AG20443 (cell line): ENCODE data around the gene MYO19.
"Not testable (repeated sequence)": the region's sequence is repeated elsewhere in the genome, so short reads cannot be mapped to it uniquely, and the experiment has no call there.

Experiments used
- DNase-seq: peaks from one replicate; pipeline ENCODE4 v3.0.0; 2012; ENCODE audit warnings: low spot score, mixed read lengths

Gene MYO19

GRCh38 chr17:36533935-36534839 is 481 bp downstream of the MYO19 start:
- DNase-seq, result peak; percentile 84

- DNase-seq, result no peak
These were observed 2.2 kb downstream of the MYO19 start for GRCh38 chr17:36532435-36532975.

- DNase-seq, result peak; percentile 37
These were observed 5.5 kb downstream of the MYO19 start for GRCh38 chr17:36529121-36529520.

GRCh38 chr17:36527621-36528250 is 6.9 kb downstream of the MYO19 start:
- DNase-seq, result peak; percentile 2

GRCh38 chr17:36525888-36526287 is 8.8 kb downstream of the MYO19 start:
- peak; percentile 3 for DNase-seq

DNA sequence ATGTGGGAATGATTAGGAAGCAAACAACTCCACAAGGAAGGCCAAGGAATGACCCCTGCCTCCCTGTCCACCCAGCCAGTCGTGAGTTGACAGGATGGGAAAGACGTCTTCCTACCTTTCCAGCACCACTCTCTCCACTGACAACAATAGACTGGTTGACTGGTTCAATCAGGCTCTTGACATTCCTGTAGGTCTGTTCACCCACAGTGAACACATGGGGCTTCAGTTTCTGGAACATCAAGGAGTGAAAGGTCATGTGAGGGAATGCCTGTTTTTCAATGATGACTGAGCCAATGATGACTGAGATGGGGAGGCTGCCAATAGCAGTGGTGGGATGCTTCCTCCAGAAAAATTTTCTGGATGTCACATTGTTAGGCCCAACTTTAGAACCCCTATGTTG is 9.6 kb downstream of the MYO19 start:
- DNase-seq, result no peak

- DNase-seq, result peak; percentile 2
These were observed 10.2 kb downstream of the MYO19 start for GRCh38 chr17:36524428-36524876.

GRCh38 chr17:36523113-36523512 is 11.6 kb downstream of the MYO19 start:
- no peak for DNase-seq

DNA sequence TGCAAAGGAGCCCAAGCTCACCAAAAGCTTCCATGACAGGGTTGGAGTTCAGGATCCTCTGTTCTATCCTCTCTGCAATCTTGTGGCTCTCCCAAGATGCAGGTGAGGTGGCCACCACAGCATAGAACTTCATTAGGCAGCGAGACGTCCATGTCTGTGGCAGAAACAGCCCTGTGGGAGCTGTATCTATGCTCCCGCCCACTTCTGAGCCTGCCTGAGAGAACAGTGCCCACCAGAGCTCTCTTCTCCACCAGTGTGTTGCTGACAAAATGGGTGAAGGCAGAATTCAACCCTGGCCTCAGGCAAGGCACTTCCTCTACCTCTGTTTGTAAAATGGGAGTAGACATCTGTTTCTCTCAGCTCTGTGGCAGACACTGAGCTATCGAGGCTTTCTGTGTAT is 18.8 kb downstream of the MYO19 start:
- no peak for DNase-seq

- no peak for DNase-seq
These were observed 19.8 kb downstream of the MYO19 start for GRCh38 chr17:36514856-36515255.

DNA sequence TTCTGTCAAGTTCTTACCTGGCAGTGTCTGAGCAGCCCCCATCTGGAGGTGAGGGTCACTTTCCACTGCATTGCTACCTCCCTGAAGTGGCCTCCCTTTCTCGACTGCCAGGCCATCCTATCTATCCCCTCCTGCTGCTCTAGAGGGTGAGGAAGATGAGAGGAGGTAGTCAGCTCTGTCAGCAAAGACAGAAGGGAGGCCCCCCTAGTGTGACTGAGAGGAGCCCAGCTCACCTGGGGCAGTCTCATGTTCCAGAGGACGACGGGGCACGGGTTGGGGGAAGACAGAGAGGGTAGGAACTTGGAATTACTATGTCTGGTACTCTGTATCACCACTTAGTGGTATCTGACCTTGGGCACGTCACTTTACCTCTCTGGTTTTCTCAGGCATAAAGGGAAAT is 22.0 kb downstream of the MYO19 start:
- peak; percentile 2 for DNase-seq

- DNase-seq, result no peak
These were observed 23.5 kb downstream of the MYO19 start for GRCh38 chr17:36511216-36511615.

- peak; percentile 4 for DNase-seq
These were observed 24.0 kb downstream of the MYO19 start for GRCh38 chr17:36510636-36511035.

GRCh38 chr17:36509272-36509985 is 25.2 kb downstream of the MYO19 start:
- peak; percentile 5 for DNase-seq

DNA sequence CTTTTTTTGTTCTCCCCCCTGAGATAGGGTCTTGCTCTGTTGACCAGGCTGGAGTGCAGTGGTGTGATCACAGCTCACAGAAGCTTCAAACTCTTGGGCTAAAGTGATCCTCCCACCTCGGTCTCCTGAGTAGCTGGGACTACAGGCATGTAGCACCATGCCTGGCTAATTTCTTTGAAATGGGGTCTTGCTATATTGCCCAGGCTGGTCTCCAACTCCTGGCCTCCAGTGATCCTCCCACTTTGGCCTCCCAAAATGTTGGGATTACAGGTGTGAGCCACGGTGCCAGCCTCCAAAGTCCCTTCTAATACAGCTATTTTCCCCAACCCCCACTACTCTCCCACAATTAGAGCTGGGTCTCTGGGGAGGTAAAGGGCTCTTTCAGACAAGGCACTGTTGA is 26.2 kb downstream of the MYO19 start:
- DNase-seq, result not testable (repeated sequence)

- DNase-seq, result no peak
These were observed 27.4 kb downstream of the MYO19 start for GRCh38 chr17:36507266-36507665.

- DNase-seq, result no peak
These were observed 27.8 kb downstream of the MYO19 start for GRCh38 chr17:36506831-36507230.

- no peak for DNase-seq
These were observed 28.3 kb downstream of the MYO19 start for GRCh38 chr17:36506249-36506826.

- no peak for DNase-seq
These were observed 29.5 kb downstream of the MYO19 start for GRCh38 chr17:36505171-36505570.

- no peak for DNase-seq
These were observed 30.5 kb downstream of the MYO19 start for GRCh38 chr17:36504156-36504545.

DNA sequence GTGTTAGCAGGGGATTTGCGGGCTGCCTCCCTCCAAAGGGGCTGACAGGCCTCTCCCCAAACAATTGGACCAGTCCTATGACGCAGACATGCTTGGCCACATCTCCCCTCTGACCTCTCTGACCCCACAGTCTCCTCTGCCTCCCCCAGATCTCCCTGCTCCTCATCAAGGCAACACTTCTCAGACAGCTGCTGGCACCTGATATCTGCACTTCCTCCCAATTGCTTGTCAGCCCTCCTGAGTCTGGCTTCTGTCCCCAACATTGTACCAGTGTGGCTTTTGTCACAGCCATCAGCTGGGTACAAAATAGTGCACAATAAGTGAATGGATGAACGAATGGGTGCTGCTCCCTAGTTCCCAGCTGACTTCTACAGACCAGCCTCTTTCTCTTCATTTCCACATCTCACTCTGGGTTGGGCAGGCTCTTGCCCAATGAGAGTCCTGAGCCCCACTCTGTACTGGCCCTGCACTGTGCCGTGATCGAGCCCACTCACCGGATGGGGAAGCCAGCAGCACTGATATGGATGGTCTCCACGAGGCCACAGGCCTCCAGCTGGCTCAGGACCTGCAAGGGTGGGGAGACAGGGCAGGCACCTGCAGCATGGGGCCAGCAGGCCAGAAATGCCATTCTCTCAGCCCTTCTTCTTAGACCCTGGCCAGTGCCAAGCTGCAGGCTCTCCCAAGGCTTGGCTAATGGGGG is 31.1 kb downstream of the MYO19 start:
- no peak for DNase-seq
